GM04504 (cell line): ENCODE results near the gene SMCR8.
"Not testable (repeated sequence)": the region's sequence is repeated elsewhere in the genome, so short reads cannot be mapped to it uniquely, and the experiment has no call there.

Experiments used
- DNase-seq: peaks from one replicate; pipeline ENCODE4 v3.0.0-alpha.2; 2012; ENCODE audit warnings: low read depth

Gene SMCR8

DNA sequence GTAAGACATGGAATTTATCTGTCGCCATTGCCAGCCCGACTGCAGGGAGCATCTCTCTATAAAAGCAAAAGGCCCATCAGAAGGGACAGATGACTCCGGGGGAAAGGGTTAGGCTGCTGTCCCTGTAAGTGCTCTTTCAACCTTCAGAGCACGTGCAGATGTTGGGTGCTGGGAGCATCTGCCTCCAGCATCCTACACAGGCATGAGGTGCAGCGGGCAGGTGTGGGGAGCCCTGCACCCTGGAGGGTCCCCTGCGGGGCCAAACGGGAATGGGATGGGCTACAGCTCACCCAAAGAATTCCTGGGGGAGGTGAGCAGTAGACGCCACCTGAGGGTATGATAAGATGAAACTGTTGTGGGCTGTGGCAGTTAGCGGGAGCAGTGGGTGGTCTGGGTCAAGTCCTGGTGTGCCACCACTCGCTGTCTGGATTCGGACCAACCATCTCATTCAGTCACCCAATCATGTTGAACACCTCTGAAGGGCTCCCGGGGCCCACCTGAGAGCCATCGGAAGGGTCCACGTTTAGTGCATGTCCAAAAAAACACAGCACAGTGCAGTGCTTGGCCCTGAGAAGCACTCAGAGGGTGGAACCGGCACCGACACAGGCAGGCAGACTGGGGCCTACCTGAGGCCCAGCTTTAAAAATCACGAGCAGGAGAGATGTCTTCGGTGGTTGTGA is 3.8 kb downstream of the SMCR8 start:
- DNase-seq: no peak

DNA sequence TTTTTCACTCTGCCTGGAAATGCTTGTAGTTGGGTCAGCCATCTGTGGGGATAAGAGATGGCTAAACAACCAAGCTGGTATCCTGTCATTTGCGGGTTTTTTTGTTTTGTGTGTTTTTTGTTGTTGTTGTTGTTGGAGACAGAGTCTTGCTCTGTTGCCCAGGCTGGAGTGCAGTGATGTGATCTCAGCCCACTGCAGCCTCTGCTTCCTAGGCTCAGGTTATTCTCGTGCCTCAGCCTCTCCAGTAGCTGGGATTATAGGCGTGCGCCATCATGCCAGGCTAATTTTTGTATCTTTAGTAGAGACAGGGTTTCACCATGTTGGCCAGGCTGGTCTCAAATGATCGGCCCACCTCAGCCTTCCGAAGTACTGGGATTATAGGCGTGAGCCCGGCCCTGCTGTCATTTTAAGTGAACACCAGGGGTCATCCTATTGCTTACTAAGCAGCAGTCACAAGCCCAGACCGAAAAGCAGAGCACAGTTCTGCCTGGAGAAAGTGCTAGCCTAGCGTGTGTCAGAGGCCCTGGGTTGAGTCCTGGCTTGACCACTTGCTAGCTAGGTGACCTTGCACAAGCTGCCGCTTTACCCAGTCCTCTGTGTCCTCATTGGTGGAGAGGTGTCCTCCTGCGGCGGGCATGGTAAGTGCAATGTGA is 4.6 kb downstream of the SMCR8 start:
- DNase-seq: no peak

DNA sequence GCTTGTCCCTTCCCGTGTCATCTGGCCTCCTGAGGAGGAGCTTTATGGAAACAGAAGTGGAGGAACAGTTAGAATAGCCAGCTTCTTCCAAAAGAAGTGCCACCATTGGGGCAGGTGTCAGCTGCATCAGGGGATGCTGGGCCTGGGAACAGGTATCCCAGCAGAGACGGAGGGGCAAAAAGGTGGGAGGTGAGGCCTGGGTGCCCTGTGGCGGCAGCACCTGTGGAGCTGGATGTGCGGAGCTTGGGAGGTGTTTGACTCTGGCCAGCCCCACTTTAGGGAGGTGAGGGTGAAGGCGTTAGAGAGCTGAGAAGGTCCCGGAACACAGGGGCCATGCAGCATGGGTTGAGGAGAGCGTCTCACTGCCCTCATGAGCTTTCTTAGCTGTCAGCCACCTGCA is 5.2 kb downstream of the SMCR8 start:
- no peak for DNase-seq

GRCh38 chr17:18321309-18321708 is 6.2 kb downstream of the SMCR8 start:
- DNase-seq: no peak

- DNase-seq: no peak
These were observed 7.4 kb downstream of the SMCR8 start for GRCh38 chr17:18322522-18322921.

DNA sequence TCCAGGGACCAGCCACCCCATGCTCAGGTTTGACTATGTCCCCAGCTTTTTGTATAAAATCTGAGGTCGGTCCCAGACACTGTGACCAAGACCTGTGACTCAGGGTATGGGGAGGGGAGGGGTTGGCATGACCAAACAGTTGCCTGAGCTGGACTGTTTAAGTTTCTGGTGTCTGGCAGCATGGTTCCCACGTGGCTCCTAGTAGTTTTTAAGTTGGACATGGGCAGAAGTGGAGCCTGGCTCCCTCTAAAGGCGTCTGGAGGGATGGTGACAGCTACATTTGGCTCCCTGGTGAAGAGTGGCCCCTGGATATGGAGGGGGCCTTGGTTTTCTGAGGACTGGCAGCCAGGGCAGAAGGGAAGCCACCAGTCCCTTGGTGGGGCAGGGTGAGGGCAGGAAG is 7.9 kb downstream of the SMCR8 start:
- no peak for DNase-seq

DNA sequence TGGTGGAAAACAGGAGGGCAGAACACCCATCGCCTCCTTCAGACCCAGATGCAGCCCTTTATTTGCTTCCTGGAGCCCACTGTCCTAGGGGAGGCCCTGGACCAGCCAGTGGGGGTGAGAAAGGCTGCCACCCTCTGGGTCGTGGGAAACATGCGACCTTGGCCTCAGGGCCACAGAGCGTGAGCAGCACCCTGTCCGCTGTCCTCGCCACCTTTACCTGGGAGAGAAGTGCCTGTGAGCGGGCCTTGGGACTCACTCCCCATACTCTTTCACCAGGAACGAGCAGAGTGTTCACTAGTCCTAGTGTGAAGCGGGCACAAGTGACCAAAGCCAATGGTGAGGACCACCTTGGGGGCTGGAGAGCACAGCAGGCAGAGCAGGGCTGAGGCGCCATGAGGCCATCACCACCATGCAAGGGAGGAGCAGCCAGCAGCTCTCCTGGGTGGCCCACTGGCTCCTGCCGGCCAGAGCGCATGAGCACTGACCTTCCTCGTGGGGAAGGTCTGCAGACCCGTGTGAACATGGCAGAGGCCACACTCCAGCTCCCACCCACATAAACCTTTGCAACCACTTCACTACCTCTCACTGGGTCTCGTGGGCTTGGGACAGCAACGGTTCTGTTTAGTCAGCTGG is 8.5 kb downstream of the SMCR8 start:
- DNase-seq: no peak

DNA sequence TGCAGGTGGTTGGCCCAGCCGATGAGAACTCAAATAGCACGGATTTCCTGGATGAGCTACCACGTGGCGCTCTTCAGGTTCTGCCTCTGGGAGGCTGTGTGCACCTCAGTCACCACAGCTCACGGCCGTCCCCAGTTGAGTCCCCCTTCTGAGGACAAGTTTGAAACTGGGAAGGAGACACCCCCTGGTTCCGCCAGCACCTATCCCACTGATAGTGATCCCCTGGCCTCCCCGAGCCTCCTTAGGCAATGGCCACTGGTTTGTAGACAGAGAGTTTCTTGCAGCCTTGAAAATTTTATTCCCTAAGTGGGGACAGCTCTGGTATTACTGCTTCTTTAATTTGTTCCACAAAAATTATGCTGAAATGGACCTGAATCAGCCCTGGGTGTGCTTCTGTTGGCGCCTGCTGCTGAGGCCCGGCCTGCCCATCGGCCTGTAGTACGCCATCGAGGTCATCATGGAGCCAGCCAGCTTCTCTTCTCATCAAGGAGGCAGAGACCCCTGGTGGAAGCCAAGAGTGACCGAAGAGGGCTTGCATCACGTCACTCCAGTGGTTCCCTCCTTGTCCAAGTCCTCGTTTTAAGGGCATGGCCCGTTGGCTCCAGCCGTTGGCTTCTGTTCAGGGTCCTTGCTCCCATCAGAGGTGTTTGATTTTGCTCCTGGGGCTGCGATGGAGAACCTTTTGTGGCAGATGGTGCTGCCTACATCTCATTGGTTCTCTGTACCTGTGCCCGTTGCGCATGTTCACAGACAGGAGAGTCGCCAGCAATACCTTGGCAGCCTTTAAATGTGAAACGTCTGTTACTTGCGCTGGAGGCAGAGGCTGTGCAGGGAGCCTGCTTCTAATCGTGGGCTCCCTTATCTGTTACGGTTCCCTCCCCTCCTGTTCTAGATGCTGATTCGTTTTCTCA is 9.3 kb downstream of the SMCR8 start:
- no peak for DNase-seq

GRCh38 chr17:18326039-18326438 is 10.9 kb downstream of the SMCR8 start:
- DNase-seq: no peak

DNA sequence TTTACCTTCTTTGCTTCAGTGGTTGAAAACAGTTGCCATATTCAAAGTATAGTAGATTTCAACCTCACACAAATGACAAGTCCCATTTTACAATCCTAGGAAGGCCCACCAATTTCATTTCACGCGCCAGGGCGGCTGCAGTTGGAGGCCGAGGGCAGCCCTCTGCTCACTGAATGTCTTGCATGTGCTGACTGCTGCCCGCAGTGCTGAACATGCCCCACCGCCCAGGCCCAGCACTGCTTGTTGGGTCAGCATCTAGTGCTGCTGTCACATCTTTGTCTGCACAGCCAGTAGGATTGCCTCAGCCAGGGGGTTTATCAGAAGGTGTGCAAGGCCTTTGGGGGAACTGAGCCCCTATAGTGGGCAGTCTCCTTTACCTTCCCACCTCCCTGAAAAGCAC is 11.5 kb downstream of the SMCR8 start:
- no peak for DNase-seq

DNA sequence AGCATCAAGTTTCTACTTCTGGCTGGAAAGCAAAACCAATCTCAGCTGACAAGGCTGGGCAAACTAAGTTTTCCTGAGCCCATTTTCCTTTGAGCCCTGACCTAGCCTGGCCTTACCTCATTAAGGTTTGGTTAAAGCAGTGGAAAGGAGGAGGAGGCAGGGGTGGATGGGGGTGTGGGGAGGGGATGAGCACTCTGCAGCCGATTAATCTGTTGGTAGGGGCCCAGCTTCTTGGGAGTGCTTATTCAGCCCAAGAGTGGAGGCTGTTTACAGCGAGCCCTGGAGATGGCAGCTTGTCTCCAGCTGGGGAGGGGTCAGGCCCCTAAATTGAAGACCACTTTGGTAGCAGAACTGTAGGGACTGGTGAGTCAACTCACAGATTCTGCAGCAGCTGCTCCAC is 12.0 kb downstream of the SMCR8 start:
- DNase-seq: no peak

GRCh38 chr17:18327556-18327955 is 12.5 kb downstream of the SMCR8 start:
- DNase-seq: no peak

GRCh38 chr17:18328643-18329204 is 13.6 kb downstream of the SMCR8 start:
- DNase-seq: no peak

- no peak for DNase-seq
These were observed 16.8 kb downstream of the SMCR8 start for GRCh38 chr17:18331879-18332278.

DNA sequence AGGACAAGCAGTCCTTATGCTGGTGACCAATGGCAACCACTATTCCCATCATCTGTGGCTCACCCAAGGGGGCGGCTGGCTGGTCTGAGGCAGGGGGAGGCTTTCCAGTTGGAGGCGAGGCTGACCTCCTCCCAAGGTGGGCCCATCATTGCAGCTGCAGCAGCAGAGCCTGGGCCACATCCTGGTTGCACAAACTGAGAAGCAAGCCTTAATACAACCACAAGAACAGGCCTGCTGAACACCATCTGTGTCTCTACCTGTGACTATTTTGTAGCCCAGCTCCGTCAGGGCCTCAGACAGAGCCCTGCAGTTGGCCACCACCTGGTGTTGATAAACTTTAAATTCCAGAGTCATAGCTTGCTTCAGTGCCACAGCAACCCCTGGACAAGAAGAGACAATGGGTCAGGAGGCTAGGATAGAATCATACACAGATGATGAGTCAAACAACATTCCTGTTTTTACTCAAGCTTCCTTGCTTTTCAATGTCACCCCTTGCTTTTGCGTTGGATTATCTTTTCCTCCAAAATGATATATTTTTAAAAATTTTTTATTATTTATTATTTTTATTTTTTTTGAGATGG is 17.9 kb downstream of the SMCR8 start:
- no peak for DNase-seq

GRCh38 chr17:18338158-18338557 is 23.1 kb downstream of the SMCR8 start:
- not testable (repeated sequence) for DNase-seq

- DNase-seq: no peak
These were observed 24.8 kb downstream of the SMCR8 start for GRCh38 chr17:18339933-18340332.

- no peak for DNase-seq
These were observed 28.9 kb downstream of the SMCR8 start for GRCh38 chr17:18344021-18344420.

DNA sequence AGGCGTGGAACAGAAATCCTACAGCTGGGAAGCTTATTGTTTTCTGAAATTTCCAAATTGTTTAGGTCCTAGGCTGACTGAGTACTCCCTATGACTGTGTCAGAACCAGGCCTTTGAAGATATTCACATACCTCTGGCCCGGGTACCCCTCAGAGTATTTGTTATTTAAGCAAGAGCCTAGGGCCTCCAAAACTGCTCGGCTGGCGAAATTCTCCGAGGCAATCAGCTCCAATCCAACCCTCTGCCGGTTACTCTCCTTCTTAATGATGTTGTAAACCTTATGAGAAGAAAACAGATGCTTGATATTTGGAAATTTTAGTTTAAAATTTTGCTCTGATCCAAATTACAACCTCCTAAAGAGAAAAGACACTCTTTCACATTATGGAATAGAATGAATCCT is 38.4 kb downstream of the SMCR8 start:
- no peak for DNase-seq

DNA sequence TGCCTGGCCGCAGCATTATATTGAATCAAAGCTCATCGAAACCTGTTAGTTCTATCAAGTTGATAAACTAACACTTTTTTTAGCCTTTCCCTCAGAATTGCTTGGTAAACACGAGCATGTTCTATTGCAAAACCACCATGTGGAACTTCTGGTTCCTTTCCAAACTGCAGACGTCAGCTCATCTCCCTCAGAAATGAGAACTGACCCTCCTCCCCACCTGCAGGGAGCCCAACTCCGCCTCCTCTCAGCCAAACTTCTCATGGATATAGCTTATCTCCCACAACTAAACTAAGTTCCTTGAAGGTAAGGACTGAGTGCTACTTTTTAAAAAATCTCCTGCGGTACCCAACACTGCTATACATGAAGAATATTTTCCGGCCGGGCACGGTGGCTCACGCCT is 41.5 kb downstream of the SMCR8 start:
- DNase-seq: no peak

- DNase-seq: no peak
These were observed 45.4 kb downstream of the SMCR8 start for GRCh38 chr17:18360518-18360917.
